Measurements from ENCODE around the gene MORN3.

DNA sequence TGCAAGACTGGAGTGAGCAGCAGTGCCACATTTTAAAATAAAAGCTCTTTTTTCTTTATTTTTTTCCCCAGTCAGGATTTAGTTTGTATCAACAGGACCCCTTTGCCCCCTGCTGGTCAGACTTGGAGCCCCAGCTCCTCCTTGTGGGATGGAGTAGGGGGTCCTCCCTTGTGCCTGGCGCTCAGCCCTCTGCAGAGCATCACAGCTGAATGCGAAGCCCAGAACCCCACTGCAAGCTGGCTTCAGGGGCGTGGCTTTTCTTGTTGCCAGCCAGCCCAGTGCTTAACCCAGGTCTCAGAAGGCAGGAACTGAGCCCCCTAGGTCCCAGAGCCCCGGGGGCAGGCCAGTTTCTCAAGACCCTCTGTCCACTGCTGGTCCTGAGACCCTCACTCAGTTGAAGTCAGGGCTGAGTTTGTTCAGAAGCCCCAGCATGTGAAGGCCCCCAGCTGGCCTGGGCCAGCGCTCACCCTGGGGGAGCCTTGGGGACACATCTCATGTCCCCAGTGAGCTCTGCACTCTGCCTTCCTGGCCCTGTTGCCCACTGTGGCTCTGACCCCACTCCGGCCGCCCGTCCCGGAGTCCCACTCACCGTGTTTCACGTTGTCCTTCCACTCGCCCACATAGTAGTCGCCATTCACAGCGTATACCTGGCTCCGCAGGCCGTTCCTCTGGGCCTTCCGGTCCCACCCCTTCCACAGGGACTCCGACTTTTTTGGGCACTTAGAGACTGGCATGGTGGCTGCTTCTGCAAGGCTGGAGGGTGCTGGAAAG lies 519 bp downstream of the MORN3 start:
- no peak for TF ChIP-seq MAZ (IDR thresholded peaks at IDR 0.05; ENCODE audit: borderline replicate concordance, low read depth, low read length)
- TF ChIP-seq, protein P1, sequence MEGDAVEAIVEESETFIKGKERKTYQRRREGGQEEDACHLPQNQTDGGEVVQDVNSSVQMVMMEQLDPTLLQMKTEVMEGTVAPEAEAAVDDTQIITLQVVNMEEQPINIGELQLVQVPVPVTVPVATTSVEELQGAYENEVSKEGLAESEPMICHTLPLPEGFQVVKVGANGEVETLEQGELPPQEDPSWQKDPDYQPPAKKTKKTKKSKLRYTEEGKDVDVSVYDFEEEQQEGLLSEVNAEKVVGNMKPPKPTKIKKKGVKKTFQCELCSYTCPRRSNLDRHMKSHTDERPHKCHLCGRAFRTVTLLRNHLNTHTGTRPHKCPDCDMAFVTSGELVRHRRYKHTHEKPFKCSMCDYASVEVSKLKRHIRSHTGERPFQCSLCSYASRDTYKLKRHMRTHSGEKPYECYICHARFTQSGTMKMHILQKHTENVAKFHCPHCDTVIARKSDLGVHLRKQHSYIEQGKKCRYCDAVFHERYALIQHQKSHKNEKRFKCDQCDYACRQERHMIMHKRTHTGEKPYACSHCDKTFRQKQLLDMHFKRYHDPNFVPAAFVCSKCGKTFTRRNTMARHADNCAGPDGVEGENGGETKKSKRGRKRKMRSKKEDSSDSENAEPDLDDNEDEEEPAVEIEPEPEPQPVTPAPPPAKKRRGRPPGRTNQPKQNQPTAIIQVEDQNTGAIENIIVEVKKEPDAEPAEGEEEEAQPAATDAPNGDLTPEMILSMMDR (conservative IDR thresholded peaks at IDR 0.05; ENCODE audit: low read depth, low read length): peak; percentile 60
- no peak for TF ChIP-seq POLR2A (IDR thresholded peaks at IDR 0.05; ENCODE audit: low read depth, low read length)

Data from IMR-90 (cell line).